ENCODE data around the gene DAAM1. TPM values are rescaled to one million over a fixed set of nuclear protein-coding genes. Genes with fewer than 3 reads are reported as not detected.

Gene DAAM1
- total and polyA plus RNA-seq, 8 donors = 6.2 to 26.7 (median 16.0) TPM

DNA sequence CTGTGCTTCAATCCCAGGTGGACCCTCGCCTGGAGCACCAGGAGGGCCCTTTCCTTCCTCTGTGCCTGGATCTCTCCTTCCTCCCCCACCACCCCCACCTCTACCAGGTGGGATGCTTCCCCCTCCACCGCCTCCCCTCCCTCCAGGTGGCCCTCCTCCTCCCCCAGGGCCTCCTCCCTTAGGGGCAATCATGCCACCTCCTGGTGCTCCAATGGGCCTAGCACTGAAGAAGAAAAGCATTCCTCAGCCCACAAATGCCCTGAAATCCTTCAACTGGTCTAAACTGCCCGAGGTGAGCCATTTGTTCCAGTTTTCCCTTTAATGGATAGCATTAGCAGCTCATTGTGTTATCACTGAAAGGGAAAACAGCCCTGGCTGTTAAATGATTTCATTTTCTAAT lies 142.8 kb downstream of the DAAM1 start:
- Histone ChIP-seq H3K36me3 (peaks cover 0 to 22% (median 0%) of the 10 kb centered on the region in 3 donors), H3K27ac (no peak overlapping the region), H3K4me3 (no peak overlapping the region), H3K9me3 (no peaks in the 10 kb centered on the region), H3K4me1 (peaks cover 0 to 18% (median 5%) of the 10 kb centered on the region in 3 donors), H3K27me3 (no peaks in the 10 kb centered on the region)
- intact Hi-C loops (cut with DNase I) = no loop called here
- DNase-seq (no peak), ATAC-seq (no peak), FAIRE-seq (no peak)
- 88 to 93% methylated on average over 3 of the region's 3 CpGs for WGBS, 2 donors
- TF ChIP-seq, protein P1, sequence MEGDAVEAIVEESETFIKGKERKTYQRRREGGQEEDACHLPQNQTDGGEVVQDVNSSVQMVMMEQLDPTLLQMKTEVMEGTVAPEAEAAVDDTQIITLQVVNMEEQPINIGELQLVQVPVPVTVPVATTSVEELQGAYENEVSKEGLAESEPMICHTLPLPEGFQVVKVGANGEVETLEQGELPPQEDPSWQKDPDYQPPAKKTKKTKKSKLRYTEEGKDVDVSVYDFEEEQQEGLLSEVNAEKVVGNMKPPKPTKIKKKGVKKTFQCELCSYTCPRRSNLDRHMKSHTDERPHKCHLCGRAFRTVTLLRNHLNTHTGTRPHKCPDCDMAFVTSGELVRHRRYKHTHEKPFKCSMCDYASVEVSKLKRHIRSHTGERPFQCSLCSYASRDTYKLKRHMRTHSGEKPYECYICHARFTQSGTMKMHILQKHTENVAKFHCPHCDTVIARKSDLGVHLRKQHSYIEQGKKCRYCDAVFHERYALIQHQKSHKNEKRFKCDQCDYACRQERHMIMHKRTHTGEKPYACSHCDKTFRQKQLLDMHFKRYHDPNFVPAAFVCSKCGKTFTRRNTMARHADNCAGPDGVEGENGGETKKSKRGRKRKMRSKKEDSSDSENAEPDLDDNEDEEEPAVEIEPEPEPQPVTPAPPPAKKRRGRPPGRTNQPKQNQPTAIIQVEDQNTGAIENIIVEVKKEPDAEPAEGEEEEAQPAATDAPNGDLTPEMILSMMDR (IDR thresholded peaks at IDR 0.05) = no peak

- no peak for DNase-seq
- FAIRE-seq = no peak
- TF ChIP-seq, protein P1 (IDR thresholded peaks at IDR 0.05) = no peak
- WGBS, 2 donors = 74 to 89% methylated on average over 2 of the region's 2 CpGs
- peaks cover 0 to 18% (median 5%) of the 10 kb centered on the region in 3 donors for H3K4me1 ChIP-seq
- no peaks in the 10 kb centered on the region for H3K9me3 ChIP-seq
- peak in 2 of 4 donors; percentile 16 to 24 for ATAC-seq
- no peaks in the 10 kb centered on the region for H3K27me3 ChIP-seq
- intact Hi-C loops (cut with DNase I) = no loop called here
- peak overlapping the region in 1 of 4 donors; percentile 38 for H3K27ac ChIP-seq
- no peak overlapping the region for H3K4me3 ChIP-seq
- peaks cover 0 to 12% (median 0%) of the 10 kb centered on the region in 3 donors for H3K36me3 ChIP-seq
Observed at GRCh38 chr14:59332727-59333126, 144.3 kb downstream of the DAAM1 start.

DNA sequence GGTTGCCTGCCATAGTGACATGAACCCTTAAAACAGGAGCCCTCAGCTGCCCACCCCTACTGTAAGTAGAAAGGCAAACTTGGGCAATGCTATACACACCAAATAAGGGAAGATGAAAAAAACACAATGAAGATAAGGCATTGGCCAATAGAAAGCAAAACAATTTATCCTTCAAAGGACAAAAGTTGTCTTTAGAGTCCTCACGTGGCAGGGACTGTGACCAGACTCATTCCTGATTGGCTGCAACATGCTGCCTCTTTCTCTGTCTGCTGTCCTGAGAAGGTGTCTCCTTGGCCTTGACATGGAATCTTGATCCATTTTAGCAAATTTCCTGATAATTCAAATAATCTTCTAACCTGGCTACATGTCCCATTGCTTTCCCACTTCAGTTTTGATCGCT lies 144.8 kb downstream of the DAAM1 start:
- H3K4me3 ChIP-seq = no peak overlapping the region

DNA sequence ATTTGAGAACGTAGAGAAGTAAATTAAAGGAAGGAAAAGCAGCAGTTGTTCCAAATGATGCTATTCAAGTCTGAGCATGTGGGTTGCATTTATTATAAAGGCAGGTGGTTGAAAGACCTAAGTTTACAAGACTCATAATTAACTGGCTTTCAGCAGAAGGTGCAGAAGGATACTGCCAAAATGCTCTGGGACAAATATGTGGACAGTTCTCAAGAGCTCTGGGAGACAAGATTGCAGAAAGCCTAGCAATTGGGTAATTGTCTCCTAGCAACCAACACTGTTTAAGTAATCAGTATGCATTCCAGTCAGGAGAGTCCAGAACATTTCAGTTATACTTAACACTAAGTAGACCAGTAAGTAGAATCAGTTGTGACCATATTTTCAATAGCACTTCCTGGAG lies 145.2 kb downstream of the DAAM1 start:
- intact Hi-C loops (cut with DNase I) = no loop called here
- H3K27me3 ChIP-seq = no peaks in the 10 kb centered on the region
- peaks cover 0 to 12% (median 0%) of the 10 kb centered on the region in 3 donors for H3K36me3 ChIP-seq
- no peaks in the 10 kb centered on the region for H3K9me3 ChIP-seq
- H3K4me3 ChIP-seq = no peak overlapping the region
- FAIRE-seq (peak; percentile 89), DNase-seq (no peak), ATAC-seq (peak; percentile 24 to 89 (median 88))
- WGBS, 2 donors = 58 to 73% methylated on average over 1 of the region's 1 CpG
- H3K4me1 ChIP-seq = peaks cover 0 to 18% (median 5%) of the 10 kb centered on the region in 3 donors
- peak overlapping the region in 1 of 4 donors; percentile 38 for H3K27ac ChIP-seq
- TF ChIP-seq, protein P1 (IDR thresholded peaks at IDR 0.05) = no peak

More for the DNA sequence above, 144.8 kb downstream of the DAAM1 start:
- Histone ChIP-seq H3K36me3 (peaks cover 0 to 12% (median 0%) of the 10 kb centered on the region in 3 donors), H3K27me3 (no peaks in the 10 kb centered on the region), H3K9me3 (no peaks in the 10 kb centered on the region), H3K27ac (peak overlapping the region in 1 of 4 donors; percentile 38), H3K4me1 (peaks cover 0 to 18% (median 5%) of the 10 kb centered on the region in 3 donors)
- TF ChIP-seq, protein P1 (IDR thresholded peaks at IDR 0.05) = no peak
- FAIRE-seq = no peak
- DNase-seq = no peak
- ATAC-seq = peak in 1 of 4 donors; percentile 10
- intact Hi-C loops (cut with DNase I) = no loop called here
- 84 to 91% methylated on average over 2 of the region's 2 CpGs for WGBS, 2 donors

GRCh38 chr14:59334253-59334652 lies 145.8 kb downstream of the DAAM1 start:
- intact Hi-C loops (cut with DNase I) = no loop called here
- DNase-seq (no peak), FAIRE-seq (no peak), ATAC-seq (no peak)
- peaks cover 0 to 12% (median 0%) of the 10 kb centered on the region in 3 donors for H3K36me3 ChIP-seq
- WGBS, 2 donors = 87 to 90% methylated on average over 3 of the region's 3 CpGs
- peaks cover 0 to 18% (median 5%) of the 10 kb centered on the region in 3 donors for H3K4me1 ChIP-seq
- no peak overlapping the region for H3K27ac ChIP-seq
- no peaks in the 10 kb centered on the region for H3K27me3 ChIP-seq
- TF ChIP-seq, protein P1 (IDR thresholded peaks at IDR 0.05) = no peak
- no peaks in the 10 kb centered on the region for H3K9me3 ChIP-seq
- H3K4me3 ChIP-seq = no peak overlapping the region
